ENCODE data around the gene RBM44.
"Not testable (repeated sequence)": the region's sequence is repeated elsewhere in the genome, so short reads cannot be mapped to it uniquely, and the experiment has no call there.

The RBM44 gene

DNA sequence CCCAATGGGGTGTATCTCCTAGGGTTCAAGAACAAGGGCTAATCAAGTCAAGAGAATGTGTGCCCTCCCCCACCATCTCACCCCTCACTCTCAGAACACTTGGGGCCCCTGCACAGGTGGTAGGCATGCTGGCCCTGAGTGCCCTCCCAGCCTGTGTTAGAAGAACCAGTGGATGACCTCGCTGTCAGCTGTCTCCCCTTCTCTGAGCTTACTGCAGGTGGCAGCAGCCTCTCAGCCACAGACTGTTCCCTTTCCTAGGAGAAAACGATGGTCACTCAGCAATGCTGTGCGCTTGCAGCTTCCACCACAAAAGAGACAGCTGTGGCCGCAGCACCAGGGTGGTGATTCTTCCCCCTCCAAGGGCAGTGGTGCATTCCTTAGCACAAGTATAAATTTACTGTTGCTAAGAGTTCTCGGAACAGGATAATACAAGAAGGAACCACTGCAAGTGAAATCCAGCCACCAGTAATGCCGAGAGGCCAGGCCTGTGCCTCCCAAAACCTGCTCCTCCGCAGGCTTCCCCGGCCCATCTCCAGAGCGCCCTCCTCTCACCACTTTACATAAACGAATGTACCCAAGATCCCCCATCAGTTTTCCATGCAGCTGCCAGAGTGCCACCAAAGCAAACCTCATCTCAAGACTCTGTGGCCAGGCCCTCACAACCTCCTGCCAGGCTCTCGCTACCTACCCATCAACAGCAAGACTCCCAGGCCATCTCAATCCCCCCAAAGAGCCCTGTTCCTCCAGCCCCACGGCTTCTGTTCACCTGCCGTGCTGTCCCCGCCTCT is 59.9 kb downstream of the RBM44 start:
- no peak for DNase-seq (ENCODE audit: low read depth)

DNA sequence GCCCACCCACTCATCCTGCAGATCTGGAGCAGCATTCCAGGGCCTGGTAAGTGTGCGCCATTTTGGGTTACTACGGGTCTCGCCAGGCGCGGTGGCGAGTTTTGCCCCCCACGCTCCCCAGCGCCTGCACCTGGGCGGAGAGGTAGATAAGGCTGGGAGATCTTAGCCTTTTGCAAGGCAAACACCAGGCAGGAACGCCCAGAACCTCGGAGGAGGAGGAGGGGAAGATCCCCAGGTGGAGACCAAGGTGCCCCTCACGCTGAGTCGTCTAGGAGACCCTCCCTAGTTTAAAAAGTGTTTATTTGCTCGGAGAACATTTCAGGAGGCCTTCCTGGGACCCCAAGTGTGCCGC is 60.5 kb downstream of the RBM44 start:
- DNase-seq (ENCODE audit: low read depth), result no peak

DNA sequence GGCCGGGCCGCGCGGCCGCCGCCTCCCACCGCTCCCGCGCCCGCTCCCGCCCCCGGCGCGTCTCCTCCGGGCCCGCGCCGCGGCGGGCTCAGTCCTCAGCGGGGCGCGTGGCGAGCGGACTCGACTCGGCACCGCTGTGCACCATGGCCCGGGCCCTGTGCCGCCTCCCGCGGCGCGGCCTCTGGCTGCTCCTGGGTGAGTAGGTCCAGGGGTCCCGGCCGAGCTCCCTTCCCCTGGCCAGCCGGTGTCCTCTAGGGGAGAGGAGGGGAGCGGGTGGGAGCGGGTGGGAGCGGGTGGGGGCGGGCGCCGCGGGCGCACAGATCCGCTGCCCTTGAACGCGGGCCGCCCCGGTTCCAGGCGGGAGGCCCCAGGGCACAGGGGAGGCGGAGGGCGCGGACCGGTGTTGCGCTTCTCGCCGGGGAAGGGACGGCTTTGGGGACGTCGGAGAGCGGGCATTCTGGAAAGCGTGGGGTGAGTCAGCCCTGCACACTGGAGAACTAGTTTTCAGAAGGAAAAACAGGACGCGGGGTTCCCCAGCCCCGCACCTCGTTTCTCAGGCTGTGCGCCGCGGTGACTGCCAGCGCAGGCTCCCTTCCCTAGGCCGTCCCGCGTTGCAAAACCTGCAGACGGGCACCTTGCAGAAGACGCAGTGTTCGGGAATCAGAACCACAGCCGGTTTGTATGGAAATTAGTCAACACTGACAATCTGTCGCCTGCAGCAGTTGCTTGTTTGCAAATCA is 61.1 kb downstream of the RBM44 start, which contains the start of gene RAMP1:
RAMP1 (plus strand) TSS at position 91 of the 740 bp plus-strand sequence; CDS start at position 144, 53 bp downstream.
- no peak for DNase-seq (ENCODE audit: low read depth)

DNA sequence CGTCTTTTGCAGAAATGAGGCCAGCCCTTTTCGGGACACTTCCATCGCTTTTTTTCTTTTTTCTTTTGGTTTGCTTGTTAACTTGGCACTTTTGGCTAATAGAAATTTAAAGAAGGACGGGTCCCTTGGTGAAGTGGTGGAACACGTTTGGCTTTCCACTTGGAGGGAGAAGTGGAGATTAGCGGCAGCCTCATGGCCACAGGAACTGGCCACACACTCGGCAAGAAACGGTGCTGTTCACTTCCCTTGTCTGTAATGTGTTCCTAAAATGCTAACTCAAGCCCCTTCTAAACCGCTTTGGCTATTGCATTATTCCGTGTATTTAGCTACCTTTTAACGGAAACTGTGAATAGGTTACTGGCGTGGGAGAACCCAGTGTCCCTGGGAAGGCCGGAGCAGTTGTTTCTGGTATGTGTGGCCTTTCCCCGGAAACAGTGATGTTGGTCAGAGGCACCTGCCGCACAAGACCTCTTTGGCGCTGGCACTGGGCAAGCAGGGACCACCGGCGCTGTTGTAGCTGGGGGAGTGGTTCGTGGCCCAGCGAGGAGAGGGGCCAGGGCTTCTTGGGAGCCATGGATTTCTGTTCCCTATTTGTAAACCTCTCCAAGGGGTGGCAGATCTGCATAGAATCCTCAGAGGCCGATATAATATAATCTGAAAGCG is 61.8 kb downstream of the RBM44 start:
- no peak for DNase-seq (ENCODE audit: low read depth)

DNA sequence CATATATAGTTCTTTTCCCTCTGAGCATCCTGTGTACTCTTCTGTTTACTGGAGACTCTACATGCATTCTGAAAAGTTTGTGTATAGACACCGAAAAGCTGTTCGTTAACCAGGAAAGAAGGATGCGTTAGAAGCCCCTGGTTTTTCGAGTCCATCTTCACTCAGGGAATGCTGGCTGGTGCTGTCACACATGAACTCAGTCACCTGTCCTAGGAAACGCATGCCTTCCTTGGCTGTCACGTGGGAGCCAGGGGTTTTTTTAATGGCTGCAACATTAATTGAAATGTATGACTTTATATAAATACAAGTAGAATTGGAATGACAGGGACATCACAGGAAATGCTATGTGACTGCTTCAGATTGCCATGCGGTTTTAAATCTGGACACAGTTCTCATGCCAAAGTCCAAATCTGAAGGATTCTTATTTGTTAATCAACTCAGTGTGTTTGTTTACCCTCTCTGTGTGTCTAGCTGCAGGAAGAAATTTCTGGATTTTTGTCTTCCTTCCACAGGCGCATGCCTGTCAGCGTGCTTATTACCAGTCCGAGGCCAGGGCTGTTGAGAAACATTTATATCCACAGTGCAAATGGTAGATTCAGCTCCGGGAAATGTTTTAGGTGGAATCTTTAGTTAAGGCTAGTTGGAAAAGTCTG is 63.4 kb downstream of the RBM44 start:
- no peak for DNase-seq (ENCODE audit: low read depth)

DNA sequence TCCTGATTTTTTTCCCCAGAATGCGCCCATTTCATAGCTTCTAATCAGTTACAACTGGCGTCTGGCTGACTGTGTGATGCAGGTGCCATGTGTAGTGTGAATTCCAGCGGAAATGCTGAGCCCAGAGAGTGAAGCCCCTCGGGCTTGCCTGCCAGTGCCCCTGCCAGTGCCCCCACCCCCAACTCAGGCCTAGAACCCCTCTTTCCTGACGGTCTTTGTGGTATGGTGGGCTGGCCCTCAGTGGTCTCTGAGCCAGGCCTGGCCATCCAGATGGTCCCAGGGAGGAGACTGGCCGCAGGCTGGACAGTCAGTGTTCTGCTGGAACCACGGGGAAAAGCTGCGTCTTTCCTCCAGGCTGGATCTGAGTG is 63.9 kb downstream of the RBM44 start:
- no peak for DNase-seq (ENCODE audit: low read depth)

DNA sequence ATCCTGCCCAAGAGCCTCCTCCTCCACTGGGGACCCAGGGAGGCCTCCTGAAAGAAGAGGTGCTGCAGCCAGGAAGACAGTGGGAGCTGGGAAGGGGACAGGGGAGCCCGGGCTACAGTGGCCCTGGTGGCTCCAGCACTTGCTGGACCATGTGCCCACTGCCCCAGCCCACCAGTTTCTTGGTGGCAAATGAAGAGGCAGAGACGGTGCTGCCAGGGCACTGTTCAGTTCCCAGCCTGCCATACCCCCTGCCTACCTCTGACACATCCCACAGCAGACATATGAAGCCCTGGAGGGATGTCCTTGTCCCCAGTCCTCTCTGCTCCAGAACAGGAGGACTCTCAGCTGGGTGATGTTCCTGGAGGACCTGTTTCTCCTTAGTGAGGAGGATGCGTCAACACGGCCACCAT is 64.5 kb downstream of the RBM44 start:
- no peak for DNase-seq (ENCODE audit: low read depth)

DNA sequence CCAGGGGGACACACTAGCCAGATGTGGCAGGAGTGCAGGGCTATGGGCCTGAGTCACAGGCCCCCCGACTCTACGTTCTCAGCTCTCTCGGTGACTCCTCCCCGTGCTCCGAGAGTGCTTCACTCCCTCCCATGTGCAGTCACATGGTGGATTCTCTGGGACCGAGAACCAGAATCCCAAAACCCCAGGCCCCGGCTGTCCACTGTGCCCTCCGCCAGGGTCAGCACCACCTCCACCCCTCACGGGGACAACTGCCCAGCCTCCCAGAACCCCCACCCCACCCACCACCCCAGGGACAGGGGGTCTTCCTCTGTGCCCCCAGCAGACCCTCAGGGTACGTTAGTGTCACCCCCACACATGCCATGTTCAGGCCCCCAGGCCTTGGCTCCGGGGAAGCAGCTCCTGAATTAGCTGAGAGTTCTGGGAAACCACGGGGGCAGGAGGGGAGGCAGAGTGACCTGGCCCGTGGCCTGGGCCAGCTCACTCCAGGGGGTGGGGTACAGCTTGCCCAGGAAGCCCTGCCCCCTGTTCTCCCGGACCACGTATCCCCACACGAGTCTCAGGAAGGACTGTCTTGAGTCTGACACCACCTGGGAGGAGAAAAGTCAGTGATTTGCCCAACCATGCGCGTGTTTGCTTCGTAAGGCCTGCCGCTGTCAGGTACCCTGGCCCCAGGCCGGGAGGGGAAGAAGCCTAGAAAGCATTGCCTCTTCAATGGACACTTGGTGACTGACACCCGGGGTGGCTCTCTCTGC is 65.3 kb downstream of the RBM44 start:
- no peak for DNase-seq (ENCODE audit: low read depth)

DNA sequence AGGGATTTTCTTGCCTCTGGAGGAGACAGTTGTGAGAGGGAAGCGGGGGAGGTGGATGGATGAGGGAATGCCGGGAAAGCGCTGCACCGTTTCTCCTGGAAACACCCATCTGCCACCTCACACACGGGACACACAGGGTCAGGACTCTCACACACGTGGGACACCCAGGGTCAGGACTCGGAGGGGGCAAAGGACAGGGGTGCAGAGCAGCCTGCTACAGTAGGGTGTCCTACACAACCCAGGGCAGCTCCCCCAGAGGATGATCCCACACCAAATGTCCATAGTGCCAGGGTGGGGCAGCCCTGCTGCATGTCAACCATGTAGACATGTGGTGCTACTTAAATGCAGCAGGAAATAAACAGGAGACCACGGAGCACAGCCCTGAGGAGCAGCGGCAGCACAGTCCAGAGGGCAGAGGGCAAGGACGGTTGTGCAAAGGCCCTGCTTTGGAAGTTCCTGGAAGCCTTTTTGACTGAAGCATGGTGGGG is 65.9 kb downstream of the RBM44 start:
- no peak for DNase-seq (ENCODE audit: low read depth)

DNA sequence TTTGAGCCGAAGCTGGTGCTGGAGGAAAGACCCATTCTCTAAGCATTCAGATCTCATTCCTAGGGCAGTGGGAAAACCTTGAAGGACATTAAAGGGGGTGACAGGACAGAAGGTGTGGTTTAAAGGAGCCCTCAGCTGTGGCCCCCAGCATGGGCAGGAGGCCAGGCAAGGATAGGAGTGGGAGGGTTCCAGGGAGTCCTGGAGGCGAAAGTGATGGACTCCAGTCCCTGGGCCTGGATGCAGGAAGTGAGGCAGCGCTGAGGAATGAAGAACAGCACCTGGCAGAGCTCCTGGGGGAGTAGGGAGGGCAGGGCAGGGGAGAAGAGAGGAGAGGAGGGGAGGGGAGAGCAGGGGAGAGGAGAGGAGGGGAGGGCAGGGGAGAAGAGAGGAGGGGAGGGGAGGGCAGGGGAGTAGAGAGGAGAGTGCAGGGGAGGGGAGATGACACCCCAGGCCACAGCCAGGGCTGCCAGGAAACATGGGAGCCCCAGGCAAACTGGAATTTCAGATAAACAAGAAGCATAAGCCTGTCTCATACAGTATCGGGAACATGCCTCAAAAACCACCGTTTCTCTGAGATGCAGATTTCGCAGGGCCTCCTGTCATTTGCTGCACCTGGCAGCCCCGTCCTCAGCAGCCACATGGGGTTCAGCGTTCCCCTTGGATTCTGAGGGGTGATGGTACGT is 66.5 kb downstream of the RBM44 start:
- DNase-seq (ENCODE audit: low read depth), result no peak

DNA sequence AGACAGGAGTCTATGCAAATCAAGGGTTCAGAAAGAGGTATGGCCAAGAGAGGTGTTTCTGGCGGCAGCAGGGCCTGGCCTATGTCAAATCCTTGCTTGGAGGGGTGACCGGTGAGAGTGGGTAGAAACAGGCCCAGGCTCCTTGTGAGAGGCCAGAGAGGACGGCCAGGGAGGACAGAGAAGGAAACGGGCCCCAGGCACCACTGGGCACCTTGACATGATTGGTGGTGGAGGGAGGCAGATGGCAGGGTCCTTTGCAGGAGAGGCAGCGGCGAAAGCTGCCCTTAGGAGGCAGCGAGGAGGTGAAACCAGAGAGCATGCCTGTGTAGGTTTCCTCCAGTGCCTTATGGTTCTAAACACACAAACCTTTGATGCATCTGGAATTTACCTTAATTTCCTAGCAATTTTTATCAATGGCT is 67.1 kb downstream of the RBM44 start:
- no peak for DNase-seq (ENCODE audit: low read depth)

DNA sequence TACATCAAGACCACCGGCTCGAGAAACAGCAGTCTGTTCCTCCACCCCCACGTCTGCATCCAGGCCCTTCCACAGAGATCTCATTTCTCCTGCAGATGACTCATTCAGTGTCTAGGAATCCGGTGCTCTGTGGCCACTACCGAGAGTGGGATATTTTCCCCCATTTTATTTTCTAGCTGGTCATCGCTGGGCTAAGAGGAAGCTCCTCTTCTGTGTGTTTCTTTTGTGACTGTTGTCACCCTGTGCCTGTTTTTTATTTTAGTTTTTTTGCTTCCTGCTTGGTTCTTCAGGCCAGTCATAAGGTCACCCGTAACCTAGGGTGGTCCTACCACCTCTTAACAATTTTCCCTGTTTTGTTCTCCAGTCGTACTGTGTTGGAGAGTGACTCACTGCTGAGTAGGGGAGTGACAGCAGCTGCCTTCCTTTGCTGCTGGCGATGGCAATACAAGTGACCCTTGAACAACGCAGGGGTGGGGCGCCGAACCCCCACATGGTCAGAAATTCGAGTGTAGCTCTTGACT is 67.6 kb downstream of the RBM44 start:
- no peak for DNase-seq (ENCODE audit: low read depth)

DNA sequence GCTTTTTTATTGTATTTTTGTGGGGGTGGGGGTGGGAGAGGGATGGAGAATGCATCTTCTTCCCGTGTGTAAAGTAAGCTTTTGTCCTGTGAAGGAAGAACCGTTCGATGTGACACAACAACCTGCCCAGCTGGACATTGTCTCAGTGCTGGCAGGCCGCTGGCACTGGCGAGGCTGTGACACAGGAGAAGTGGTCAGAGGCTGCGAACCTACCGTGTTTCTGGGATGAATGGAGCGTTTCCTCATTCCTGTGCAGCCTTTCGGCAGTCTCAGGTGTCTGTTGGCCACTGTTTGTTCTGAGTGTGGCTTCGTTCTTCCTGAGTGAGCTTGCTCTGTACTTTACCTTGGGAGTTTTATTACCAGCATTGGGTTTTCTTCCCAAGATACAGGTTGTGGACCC is 68.9 kb downstream of the RBM44 start:
- DNase-seq (ENCODE audit: low read depth), result no peak

DNA sequence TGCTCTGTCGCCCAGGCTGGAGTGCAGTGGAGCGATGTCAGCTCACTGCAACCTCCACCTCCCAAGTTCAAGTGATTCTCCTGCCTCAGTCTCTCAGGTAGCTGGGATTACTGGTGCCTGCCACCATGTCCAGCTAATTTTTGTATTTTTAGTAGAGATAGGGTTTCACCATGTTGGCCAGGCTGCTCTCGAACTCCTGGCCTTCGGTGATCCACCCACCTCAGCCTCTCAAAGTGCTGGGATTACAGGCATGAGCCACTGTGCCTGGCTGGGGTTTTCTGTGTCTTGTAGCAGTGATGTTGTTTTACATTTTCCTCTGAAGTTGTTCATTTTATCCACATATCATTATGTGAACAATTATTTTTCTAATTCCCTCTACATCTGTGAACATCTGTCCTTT is 69.5 kb downstream of the RBM44 start:
- DNase-seq (ENCODE audit: low read depth), result not testable (repeated sequence)

DNA sequence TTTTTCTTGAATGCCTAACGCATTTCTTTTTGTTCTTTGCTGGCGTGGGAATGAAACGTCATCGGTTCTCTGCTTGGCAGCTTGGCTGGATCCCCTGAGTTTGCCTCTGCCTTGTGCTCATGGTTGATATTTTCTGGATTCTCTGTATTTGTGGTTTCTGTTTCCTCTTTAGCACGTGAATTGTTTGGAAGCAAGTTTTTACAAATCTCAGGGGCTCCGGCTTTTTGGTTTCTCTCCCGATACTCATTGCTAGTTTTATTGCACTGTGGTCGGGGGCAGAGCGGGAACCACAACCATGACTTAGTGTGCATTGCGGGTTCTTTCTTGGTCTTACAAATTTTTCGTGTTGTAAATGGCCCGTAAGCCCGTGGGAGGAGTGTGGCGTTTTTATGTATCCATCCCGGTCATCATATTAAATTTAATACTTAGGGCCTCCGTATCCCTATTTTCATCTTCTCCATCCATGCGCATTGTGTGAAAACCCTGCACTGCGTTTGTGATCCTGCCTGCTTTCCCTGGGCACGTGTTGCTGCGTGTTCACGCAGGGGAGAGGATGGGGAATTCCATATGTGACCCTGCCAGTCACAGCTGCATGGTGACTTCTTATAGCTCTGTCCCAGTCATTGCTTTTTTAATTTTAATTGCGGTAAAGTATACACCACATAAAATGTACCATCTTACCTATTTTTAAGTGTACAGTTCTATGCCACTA is 70.2 kb downstream of the RBM44 start:
- DNase-seq (ENCODE audit: low read depth), result no peak

DNA sequence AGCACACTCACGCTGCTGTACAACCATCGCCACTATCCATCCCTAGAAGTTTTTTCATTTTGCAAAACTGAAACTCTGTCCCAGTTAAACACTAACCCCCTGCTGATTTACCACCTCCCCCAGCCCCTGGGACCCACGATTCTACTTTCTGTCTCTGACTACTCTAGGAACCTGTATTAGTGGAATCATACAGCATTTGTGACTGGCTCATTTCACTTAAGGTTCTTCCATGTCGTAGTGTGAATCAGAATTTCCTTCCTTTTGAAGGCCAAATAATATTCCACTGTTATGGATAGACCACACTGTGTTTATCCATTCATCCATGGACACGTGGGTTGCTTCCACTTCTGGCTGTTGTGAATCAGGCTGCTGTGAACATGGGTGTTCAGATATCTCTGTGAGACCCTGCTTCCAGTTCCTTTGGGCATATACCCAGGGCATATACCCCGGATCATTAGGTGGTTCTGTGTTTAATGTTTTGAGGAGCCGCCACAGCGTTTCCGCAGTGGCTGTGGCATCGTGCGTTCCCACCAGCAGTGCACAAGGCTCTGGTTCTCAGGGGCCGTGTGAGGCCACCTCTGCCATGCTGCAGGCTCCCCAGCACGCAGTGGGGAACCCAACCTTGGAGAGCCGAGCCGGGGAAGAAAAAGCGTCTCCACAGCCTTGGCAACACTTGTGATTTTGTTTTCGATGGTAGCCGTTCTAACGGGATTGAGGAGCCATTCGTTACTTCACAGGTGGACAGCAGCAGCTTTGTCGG is 70.9 kb downstream of the RBM44 start:
- DNase-seq (ENCODE audit: low read depth), result no peak

DNA sequence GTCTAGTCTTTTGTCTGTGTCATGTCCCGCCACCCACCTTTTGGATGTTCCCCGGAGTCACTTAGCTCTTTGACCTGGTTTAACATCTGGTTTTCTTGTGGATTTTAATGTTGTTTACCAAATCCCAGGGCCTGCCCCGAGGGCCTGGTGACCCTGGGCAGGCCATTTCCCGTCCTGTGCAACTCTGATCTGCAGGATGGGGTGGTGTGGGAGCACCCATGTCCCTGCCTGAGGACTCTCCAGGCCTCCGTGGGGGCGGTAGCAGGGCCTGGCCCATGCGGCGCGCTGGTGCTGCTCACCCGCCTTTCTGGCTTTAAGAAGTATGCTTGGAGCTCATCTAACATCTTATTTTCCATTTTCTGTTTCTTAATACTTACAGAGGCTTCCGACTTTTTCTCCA is 71.5 kb downstream of the RBM44 start:
- DNase-seq (ENCODE audit: low read depth), result no peak

DNA sequence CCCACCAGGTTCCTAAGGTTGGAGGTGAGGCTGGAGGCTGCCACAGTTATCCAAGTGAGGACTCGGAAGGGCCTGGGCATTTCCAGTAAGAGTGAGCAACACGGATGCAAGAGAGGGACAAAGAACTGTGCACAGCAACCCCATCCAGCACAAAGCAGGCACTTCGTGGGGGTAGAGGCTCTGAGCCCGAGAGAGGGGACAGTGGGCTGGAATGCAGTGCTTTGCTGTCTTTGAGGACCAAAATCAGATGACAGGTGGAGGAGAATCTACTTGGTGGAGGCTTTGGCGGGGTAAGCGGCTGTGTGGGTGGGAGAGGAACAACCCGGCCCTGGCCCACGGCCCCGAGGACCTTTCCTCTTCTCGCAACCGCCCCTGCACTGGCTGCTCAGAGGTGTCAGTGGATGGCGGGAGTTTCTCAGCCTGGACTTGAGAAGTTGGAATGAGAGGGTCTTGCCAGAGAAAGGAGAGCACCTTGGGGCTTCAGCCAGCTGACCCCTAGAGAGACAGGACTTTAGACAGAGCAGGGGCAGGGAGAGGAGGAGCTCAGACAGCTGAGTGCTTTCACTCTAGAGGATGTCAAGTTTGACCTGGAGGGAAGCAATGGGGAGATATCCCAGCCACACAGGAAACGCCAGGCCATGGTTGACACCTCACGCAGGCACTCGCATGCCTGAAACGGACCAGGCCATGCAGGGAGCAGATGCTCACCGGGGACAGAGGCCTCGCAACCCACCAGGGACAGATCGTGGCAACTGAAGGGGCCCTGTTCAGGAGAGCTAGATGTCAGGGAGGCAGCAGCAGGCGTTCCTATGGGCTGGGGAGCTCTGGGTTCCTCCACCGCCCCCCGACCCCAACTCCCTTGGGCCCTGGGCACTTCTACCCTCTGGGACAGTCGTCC is 72.4 kb downstream of the RBM44 start:
- no peak for DNase-seq (ENCODE audit: low read depth)

All from activated gamma-delta T cell treated with anti-CD3 and anti-CD28 coated beads, Interleukin-2, amount 50 U/mL, for 16 hours (primary cell).